ENCODE results near the gene STRIP1. TPM values are rescaled to one million over a fixed set of nuclear protein-coding genes. Genes with fewer than 3 reads are reported as not detected.

Gene STRIP1
- total RNA-seq, 2 experiments from 2014 or later: 42.2 to 45.5 TPM

DNA sequence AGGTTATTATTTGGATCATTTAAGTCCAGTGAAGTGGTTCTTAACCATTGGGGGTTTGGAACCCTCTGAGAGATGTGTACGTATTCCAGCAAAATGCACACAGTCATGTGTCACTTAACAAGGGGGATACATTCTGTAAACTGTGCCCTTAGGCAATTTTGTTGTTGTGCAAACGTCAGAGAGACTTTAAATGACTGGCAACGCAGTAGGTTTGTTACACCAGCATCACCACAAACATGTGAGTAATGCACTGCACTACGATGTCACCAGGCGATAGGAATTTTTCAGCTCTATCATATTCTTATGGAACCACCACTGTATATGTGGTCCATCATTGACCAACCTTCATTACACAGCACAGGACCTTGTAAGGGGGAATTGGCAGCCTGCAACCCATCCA lies 37.9 kb upstream of the STRIP1 start:
- H3K9me3 ChIP-seq (ENCODE audit: low read length): no peaks in the 10 kb centered on the region
- ChIA-PET CTCF (ENCODE audit: unreplicated experiment) (no interaction called here), POLR2A (no interaction called here)
- H3K9me2 ChIP-seq (ENCODE audit: insufficient read depth, low read length): no peaks in the 10 kb centered on the region
- no peak overlapping the region for H3K4me3 ChIP-seq (ENCODE audit: low read depth, low read length, poor library complexity, severe bottlenecking)
- no peaks in the 10 kb centered on the region for H3K4me1 ChIP-seq (ENCODE audit: insufficient read depth, low read length, poor library complexity, severe bottlenecking)
- no peak overlapping the region for H2AFZ ChIP-seq (ENCODE audit: low read length)
- intact Hi-C loops (cut with micrococcal nuclease; ENCODE audit: unreplicated experiment): no loop called here
- DNase-seq (ENCODE audit: low spot score): no peak
- no TSS peak for BruUV-seq (replicated peaks)
- H3K27ac ChIP-seq (ENCODE audit: low read depth, low read length, poor library complexity, severe bottlenecking): no peak overlapping the region
- peaks cover 8% of the 10 kb centered on the region; the same call in 1 of the 2 replicates for H3K36me3 ChIP-seq (ENCODE audit: insufficient read depth, low read length)
- H4K20me1 ChIP-seq (ENCODE audit: insufficient read depth, low read length): no peaks in the 10 kb centered on the region
- H3K4me2 ChIP-seq (ENCODE audit: low read length): no peak overlapping the region
- TF ChIP-seq, protein P1, sequence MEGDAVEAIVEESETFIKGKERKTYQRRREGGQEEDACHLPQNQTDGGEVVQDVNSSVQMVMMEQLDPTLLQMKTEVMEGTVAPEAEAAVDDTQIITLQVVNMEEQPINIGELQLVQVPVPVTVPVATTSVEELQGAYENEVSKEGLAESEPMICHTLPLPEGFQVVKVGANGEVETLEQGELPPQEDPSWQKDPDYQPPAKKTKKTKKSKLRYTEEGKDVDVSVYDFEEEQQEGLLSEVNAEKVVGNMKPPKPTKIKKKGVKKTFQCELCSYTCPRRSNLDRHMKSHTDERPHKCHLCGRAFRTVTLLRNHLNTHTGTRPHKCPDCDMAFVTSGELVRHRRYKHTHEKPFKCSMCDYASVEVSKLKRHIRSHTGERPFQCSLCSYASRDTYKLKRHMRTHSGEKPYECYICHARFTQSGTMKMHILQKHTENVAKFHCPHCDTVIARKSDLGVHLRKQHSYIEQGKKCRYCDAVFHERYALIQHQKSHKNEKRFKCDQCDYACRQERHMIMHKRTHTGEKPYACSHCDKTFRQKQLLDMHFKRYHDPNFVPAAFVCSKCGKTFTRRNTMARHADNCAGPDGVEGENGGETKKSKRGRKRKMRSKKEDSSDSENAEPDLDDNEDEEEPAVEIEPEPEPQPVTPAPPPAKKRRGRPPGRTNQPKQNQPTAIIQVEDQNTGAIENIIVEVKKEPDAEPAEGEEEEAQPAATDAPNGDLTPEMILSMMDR (conservative IDR thresholded peaks at IDR 0.05; ENCODE audit: low read length): no peak
- no peak for TF ChIP-seq EZH2phosphoT487 (IDR thresholded peaks at IDR 0.05; ENCODE audit: borderline replicate concordance, low read depth, low read length)
- H3K79me2 ChIP-seq (ENCODE audit: insufficient read depth, low read depth, low read length): no peaks in the 10 kb centered on the region

DNA sequence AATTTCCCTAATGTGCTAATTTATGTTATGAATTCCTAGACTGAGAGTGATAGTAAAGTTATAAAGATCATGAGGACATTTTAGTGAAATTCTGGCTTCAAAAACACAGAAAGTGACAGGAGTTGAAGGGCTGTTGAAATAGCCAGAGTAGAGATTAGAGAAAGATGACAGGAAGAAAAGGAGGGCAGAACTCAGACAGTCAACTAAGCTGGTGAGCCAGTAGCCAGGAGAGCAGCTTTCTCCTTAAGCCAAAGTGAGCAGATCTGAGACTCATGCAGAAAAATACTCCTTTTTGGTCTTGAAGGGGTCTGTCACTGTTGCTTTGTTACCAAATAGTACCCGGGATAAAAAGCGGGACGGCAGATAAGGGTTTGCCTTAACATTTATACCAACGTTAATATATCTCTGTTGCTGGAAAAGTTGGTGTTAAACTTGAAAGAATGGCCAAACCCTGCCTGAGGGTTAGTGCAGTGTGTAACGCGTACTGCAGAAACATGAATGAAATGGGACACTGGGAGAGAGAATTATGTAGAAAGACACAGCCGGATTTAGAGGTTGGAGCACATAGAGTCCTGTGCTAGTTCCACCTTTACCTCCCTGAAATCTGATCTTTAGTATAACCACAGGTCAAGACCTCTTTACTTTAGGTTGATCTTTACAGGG lies 37.1 kb upstream of the STRIP1 start:
- H3K4me2 ChIP-seq (ENCODE audit: low read length): no peak overlapping the region
- H3K4me1 ChIP-seq (ENCODE audit: insufficient read depth, low read length, poor library complexity, severe bottlenecking): no peaks in the 10 kb centered on the region
- TF ChIP-seq, protein P1 (conservative IDR thresholded peaks at IDR 0.05; ENCODE audit: low read length): no peak
- TF ChIP-seq EZH2phosphoT487 (IDR thresholded peaks at IDR 0.05; ENCODE audit: borderline replicate concordance, low read depth, low read length): no peak
- no peak overlapping the region for H2AFZ ChIP-seq (ENCODE audit: low read length)
- intact Hi-C loops (cut with micrococcal nuclease; ENCODE audit: unreplicated experiment): no loop called here
- peaks cover 8% of the 10 kb centered on the region; the same call in 1 of the 2 replicates for H3K36me3 ChIP-seq (ENCODE audit: insufficient read depth, low read length)
- H3K79me2 ChIP-seq (ENCODE audit: insufficient read depth, low read depth, low read length): no peaks in the 10 kb centered on the region
- no peak overlapping the region for H3K4me3 ChIP-seq (ENCODE audit: low read depth, low read length, poor library complexity, severe bottlenecking)
- H4K20me1 ChIP-seq (ENCODE audit: insufficient read depth, low read length): no peaks in the 10 kb centered on the region
- DNase-seq (ENCODE audit: low spot score): no peak
- no peak overlapping the region for H3K27ac ChIP-seq (ENCODE audit: low read depth, low read length, poor library complexity, severe bottlenecking)
- no TSS peak for BruUV-seq (replicated peaks)
- no peaks in the 10 kb centered on the region for H3K9me2 ChIP-seq (ENCODE audit: insufficient read depth, low read length)
- ChIA-PET CTCF (ENCODE audit: unreplicated experiment) (interaction anchor here (0.9 kb wide), 1 partner anchor 12 kb away, joined by 3 read pairs; no protein-coding TSS in a partner anchor), POLR2A (interaction anchor here (1.8 kb wide), 1 partner anchor 9 kb away, joined by 7 read pairs; no protein-coding TSS in a partner anchor)
- no peaks in the 10 kb centered on the region for H3K9me3 ChIP-seq (ENCODE audit: low read length)

DNA sequence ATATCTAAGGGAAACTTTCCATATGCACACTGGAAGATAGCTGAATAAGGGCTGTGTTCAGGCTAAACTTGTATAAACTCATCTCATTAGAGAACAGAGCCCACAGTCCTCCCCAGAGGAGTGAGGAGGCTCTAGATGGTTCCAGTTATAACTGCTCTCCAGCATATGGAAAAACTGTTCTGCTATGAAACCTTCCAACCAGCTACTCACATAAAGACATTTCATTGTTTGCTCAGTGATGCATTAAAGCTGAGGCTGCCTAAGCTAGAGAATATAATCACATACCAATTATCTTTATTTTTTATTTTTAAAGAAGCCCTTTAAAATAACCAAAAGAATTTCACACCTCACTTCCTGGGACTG lies 36.6 kb upstream of the STRIP1 start:
- no peaks in the 10 kb centered on the region for H3K79me2 ChIP-seq (ENCODE audit: insufficient read depth, low read depth, low read length)
- no peak overlapping the region for H3K27ac ChIP-seq (ENCODE audit: low read depth, low read length, poor library complexity, severe bottlenecking)
- no peaks in the 10 kb centered on the region for H3K9me2 ChIP-seq (ENCODE audit: insufficient read depth, low read length)
- CTCF ChIA-PET (ENCODE audit: unreplicated experiment): interaction anchor here (0.9 kb wide), 1 partner anchor 12 kb away, joined by 3 read pairs; no protein-coding TSS in a partner anchor
- POLR2A ChIA-PET: interaction anchor here (1.8 kb wide), 1 partner anchor 9 kb away, joined by 7 read pairs; no protein-coding TSS in a partner anchor
- peaks cover 8% of the 10 kb centered on the region; the same call in 1 of the 2 replicates for H3K36me3 ChIP-seq (ENCODE audit: insufficient read depth, low read length)
- no peak overlapping the region for H3K4me2 ChIP-seq (ENCODE audit: low read length)
- H3K9me3 ChIP-seq (ENCODE audit: low read length): no peaks in the 10 kb centered on the region
- H3K4me1 ChIP-seq (ENCODE audit: insufficient read depth, low read length, poor library complexity, severe bottlenecking): no peaks in the 10 kb centered on the region
- H3K4me3 ChIP-seq (ENCODE audit: low read depth, low read length, poor library complexity, severe bottlenecking): no peak overlapping the region
- DNase-seq (ENCODE audit: low spot score): no peak
- no TSS peak for BruUV-seq (replicated peaks)
- intact Hi-C loops (cut with micrococcal nuclease; ENCODE audit: unreplicated experiment): no loop called here
- no peak overlapping the region for H2AFZ ChIP-seq (ENCODE audit: low read length)
- no peaks in the 10 kb centered on the region for H4K20me1 ChIP-seq (ENCODE audit: insufficient read depth, low read length)
- no peak for TF ChIP-seq EZH2phosphoT487 (IDR thresholded peaks at IDR 0.05; ENCODE audit: borderline replicate concordance, low read depth, low read length)
- TF ChIP-seq, protein P1 (conservative IDR thresholded peaks at IDR 0.05; ENCODE audit: low read length): no peak
